DMS 273 treated with DMSO at 0.1 percent for 48 hours (cell line): Measurements from ENCODE around the gene LYZL6.

Experiments
- DNase-seq: peaks from one replicate; lab custom pipeline; 2025; lab: John Stamatoyannopoulos, UW

The LYZL6 gene, protein sequence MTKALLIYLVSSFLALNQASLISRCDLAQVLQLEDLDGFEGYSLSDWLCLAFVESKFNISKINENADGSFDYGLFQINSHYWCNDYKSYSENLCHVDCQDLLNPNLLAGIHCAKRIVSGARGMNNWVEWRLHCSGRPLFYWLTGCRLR

DNA sequence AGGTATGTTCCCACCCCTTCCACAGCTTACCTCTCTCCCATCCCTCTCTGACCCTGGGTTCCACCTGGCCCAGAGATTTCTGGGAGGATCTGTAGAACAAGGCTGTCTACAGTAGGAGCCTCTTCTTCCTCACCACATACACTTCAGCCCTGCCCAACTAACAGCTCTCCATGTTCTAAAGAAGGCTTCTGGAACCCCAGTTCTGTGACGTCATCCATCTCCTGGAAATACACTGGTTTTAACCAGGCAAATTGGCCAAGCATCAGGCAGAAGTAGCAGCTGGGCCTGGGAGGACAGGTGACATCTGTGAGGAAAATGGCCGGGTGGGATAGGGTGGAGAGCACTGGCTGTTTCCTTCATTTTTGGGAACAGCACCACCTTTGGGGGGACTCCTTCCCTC is at the start of gene LYZL6:
Gene LYZL6, minus strand, starts transcription at position 177 of the 400 bp plus-strand sequence. CDS start 4,357 bp downstream, outside the sequence.
- DNase-seq = no peak

DNA sequence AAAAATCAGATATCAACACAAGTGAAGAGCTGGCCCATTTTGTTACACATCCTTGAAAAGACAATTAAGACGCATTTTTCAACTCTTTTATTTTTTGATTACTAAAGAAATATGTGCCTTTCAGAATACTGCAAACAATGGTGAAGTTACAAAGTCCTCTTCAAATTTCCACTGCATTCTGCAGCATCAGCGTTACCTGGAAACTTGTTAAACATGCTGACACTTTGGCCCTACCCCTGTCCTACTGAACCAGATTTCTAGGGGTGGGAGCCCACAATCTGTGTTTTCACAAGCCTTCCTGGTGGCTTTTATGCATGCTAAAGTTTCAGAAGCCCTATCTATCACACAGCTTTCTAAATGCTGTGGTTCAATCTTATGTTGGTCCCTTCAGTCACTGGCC is 47.6 kb upstream of the LYZL6 start:
- DNase-seq = no peak

DNA sequence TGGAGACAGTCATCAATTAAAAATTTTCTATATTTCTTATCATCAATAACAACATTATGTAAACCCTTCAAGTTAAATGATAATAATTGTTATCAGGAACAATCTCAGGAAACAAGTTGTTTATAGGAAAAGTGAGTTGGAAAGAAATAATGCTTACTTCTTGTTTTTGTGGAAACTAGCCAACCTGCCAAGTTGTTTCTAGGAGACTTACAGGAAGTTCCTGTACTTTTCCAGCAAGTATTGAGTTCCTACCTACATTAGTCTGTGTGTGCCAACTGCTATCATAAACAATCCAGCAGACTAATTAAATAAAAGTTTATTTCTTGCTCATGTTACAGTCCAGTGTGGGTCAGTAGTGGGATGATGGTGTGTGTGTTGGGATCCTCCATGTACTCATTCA is 44.7 kb upstream of the LYZL6 start:
- no peak for DNase-seq

DNA sequence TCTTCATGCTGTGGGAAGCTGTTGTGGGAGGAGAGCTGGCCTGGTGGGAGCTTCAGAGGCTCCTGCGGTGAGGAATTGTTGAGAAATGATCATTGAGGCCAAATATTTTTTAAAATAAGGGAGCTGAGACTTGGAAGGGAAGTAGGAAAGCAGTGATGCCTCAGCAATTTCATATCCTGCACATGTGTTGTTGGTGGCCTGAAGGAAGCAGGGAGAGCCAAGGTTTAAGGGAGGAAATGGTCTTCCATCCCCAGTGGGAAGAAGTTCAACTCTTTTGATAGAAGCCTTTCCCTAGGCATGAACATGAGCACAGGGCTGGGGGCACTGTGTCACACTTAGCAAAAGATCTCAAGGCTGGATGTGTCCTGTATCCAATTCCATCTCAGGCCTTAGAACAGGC is 43.1 kb upstream of the LYZL6 start, which contains the start of gene CCL14:
Gene CCL14, minus strand, starts transcription at position 87 of the 400 bp plus-strand sequence. Its CDS starts 80 bp downstream, at position 7.
- DNase-seq = no peak

DNA sequence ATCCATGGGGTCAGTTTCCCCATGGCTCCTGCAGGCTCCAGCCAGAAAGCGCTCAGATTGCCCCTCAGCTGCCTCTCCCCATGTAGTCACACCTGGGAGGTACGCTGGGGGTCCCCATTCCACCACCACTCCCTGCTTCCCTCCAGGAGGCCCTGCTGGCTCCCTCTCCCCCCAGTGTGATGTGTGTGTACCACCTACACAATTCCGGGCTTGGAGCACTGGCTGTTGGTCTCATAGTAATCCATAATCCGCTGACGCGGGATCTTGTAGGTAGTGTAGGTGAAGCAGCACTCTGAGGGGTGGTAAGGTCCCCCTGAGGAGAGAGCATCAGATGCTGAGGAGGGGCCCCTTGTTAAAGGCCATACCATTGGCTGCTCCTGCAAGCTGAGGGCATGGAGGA is 40.6 kb upstream of the LYZL6 start:
- DNase-seq = no peak

DNA sequence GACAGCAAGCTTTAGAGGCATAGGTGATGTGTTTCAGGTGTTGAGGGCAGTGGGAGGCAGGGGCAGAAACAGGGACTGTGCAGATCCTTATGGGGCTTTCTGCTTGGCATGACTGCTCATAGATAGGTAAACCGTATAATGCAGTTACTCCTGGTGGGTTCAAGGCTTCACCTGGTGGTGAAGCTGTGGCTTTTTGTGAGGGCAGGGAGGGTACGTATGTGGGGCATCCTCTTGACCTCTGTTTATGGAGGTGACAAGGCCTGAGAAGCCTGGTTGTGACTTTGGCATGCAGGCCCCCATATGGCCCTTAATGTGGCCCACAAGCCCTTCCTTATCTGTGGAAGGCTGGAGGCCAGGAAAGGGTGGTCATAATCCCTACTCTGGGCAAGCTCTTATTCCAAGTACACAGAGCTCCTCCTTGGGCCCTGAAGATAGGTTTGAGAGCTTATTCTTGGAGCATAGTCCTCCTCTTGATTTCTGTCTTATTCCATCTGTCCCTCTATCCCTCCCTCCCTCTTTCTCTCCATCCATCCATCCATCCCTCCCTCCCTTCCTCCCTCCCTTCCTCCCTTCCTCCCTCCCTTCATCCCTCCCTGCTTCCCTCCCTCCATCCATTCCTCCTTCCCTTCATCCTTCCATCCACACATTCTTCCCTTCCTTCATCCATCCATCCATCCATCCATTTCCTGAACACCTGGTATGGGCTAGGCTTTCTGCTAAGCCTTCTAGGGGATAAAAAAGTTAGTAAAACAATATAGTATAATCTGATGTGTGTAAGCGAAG is 39.1 kb upstream of the LYZL6 start:
- no peak for DNase-seq

DNA sequence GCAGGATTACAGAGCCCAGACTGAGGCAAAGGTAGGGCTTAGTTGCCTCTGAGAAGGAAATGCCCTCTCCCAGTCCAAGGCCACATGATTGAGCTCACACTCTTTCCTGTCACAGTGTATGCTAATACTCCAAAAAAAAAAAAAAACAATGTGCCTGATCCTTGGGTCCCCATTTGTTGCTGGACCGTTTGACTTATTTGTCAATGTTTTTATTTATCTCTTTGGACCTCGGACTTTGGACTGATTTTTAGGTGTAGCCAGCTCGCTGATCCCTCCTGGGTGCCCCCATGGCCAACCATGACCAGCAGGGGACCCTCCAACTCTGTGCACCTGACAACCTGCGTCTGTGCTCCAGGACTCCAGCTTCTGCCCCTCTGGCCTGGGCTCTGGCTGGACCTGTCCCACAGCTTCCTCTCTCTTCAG is 38.4 kb upstream of the LYZL6 start:
- DNase-seq = no peak

DNA sequence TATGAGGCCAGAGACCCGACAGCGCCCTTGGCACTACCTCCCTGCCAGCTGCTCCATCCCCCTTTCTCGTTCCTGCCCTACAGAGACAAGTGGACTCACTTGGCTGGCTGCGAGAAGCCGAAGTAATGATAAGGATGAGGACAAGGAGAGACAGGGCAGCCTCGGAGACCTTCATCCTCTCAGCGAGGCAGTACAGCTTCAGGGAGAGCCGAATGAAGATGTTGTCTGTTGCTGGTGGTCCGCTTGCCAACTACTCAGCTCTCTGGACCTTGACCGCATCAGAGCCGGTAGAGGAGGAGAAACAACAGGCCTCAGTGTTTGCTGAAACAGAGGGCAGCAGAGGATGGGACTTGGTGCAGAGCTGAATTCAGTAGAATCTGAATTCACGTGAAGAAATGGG is 37.7 kb upstream of the LYZL6 start, which contains the start of gene CCL16:
Gene CCL16, minus strand, starts transcription at position 252 of the 400 bp plus-strand sequence. Its CDS starts 77 bp downstream, at position 175.
- no peak for DNase-seq

DNA sequence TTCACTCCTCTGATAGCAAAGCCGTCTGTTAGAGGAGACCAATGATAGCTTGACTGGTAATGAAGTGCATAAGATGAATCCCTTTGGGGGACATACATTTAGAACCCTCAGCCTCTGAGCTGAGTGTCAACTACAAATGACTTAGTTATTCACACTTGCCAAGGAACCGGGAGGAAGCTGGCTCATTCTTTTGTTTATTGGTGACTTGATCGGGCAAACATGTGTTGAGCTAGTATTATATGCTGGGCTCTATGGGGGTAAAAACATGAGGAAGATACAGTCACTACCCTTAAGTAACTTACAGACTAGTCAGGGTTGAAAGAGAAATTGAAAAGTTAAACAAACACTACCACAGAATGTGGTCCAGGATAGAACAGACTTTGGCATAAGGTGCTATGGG is 34.8 kb upstream of the LYZL6 start:
- DNase-seq = no peak

DNA sequence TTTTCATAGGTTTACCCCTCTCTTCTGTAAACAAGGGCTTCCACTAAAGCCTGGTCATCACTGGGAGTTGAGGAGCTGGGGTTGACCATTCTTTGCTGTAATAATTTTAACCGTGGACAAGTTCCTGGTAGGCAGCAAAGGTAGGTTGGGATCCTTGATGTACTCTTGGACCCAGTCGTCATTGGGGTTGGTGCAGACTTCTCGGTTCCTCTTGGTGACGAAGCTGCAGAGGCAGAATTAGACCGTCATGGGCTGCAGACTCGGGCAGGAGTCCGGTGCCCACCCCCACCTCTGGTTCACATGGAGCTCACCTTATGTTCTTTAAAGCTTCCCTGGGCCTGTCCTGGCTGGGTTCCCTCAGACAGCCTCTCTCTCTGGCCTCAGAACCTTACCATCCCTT is 34.0 kb upstream of the LYZL6 start:
- DNase-seq = no peak

DNA sequence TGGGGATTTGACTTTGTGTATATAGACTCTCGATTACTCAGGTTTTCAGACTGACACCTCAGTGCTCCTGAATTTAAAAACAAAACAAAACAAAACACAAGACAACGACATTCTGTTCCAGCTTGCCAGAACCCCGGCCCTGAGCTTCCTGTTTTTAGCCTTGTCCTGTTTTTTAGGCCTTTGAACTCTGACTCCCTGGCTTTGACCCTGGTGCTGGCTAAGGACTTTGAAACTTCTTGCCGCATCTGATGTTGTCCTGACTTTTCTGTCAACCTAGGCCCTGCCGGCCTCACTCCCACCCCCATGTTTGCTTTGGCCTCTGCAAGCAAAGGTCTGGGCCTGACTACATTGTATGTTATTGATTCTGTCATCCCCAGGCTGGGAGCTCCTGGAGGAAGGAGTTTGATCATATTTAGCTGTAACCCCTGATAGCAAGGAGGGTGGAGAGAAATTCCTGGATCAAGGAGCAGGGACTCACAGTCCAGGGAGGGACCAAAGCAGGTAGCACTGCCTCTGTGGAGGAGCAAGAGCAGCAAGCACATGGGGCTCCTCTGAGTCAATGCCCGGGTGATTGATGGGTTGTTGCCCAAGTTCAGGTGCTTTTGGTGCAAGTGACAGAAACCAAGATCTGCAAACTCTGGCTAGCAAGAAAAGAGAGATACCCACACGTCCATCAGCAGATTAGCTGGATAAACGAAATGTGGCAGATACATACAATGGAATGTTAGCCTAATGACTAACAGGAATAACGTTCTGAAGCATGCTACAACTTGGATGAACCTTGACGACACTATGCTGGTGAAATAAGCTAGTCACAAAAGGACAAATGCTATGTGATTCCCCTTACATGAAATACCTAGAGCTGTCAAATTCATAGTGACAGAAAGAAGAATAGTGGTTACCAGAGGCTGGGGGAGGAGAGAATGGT is 30.1 kb upstream of the LYZL6 start:
- DNase-seq = no peak

DNA sequence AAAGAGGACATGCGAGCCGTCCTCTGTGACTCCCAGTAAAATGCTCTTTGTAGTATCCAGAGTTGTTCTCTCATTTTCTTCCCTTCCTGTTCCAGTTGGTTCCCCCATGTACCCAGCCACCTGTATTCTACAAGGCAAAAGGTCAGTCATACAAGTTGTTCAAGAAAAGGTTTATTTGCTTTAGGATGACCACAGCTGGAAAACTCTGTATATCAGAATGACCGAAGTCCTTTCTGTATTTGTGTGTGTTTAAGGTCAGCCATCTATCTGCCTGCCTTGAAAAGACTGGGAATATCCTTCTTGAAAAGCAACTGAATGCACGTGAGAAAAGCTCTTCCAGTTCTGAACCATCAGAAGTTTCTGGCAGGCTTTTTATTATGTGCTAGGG is 29.4 kb upstream of the LYZL6 start:
- no peak for DNase-seq

DNA sequence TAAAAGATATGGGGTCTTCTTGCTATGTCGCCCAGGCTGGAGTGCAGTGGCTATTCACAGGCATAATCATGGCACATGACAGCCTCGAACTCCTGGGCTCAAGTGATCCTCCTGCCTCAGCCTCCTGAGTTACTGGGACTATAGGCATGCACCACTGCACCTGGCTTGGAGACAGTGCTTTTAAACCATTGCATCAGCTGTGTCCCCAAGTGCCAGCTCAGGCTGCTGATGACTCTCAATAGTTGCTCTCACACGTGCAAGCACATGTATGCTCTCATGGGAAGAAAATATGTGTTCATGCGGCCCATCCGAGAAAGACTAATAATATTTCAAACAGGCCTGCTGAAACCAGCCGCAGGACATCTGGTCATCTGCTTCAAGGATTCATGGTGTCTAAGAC is 29.0 kb upstream of the LYZL6 start:
- no peak for DNase-seq

DNA sequence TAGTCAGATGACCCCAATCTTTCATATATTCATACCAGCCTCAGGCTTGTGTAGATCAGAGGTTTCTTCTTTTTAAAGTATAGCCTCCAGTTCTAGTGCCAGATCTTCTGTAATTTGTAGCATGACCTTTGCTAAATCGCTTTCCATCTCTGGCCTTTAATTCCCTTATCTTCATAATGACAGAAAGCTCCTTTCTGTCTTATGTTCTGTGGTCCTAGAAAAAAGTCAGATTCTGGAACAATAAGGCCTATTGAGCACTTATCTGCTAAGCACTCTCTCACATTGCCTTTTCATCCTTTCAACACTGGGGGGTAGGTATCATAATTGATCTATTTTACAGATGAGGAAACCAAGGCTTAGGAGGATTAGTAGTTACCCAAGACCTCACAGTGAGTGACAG is 28.6 kb upstream of the LYZL6 start:
- no peak for DNase-seq

DNA sequence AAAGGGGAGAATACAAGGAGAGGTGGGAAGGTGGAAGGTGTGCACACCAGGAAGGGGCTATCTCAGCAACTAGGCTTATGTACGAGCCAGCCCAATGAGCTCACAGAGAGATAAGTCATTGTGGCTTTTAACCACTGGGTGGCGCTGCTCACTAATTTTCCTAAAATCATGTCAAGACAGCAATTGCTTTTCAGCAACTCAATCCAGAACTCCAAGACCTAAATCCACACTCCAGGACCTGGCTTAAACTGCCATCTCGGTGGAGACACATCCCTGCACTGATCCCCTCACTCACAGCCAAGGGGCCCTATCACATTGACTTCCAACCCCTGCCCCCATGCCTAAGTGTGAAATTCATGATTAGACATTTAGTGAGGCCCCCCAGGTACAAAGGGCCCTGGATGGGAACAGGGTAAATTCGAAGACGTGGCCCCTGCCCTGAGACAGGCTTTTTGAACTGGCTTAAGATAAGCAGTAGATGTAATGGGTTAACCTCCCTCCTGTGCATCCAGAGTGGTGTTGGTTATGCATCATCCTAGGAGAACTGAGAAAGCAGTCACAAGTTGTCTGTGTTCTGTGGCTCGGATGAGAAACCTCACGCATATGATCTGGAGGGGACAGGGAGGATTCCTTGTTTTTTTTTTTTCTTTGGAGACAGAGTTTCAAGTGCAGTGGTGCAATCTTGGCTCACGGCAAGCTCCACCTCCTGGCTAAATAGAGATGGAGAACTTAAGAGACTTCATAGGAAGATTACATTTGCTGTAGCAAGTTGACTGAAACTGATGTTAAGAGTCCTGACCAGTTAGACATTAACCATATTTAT is 26.3 kb upstream of the LYZL6 start:
- peak; percentile 30 for DNase-seq

DNA sequence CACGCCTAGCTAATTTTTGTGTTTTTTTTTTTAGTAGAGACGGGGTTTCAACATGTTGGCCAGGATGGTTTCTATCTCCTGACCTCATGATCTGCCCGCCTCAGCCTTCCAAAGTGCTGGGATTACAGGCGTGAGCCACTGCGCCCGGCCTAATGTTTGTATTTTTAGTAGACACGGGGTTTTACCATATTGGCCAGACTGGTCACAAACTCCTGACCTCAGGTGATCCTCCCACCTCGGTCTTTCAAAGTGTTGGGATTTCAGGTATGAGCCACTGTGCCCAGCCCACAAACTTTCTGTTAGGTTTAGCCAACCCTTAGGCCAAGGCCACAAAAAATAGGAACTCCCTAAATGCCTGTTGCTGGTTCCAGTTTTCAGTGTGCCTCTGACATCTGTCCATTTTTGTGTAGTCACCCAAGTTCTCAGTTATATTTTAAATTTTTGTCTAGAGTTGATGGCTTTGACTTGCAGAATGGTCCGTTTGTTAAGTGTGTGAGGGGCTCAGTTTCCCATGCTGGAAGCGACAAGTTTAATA is 25.1 kb upstream of the LYZL6 start:
- no peak for DNase-seq

DNA sequence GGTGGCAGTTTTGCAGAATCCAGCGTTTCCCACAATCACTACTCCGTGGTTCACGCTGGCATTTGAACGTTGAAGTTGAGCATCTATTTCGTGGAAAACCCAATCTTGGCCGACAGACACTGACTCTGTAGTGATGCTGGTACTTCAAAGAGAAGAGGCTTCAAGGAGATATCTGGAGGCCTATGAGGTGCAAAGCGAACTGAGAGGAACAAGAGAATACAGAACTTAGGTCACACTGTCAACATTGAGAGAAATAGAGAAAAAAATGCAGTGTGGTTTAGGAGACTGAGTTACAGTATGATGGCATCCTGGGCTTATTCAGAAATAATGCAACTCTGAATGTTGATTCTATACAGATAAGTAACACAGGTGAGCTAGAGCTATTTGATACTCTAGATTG is 21.8 kb upstream of the LYZL6 start:
- no peak for DNase-seq

DNA sequence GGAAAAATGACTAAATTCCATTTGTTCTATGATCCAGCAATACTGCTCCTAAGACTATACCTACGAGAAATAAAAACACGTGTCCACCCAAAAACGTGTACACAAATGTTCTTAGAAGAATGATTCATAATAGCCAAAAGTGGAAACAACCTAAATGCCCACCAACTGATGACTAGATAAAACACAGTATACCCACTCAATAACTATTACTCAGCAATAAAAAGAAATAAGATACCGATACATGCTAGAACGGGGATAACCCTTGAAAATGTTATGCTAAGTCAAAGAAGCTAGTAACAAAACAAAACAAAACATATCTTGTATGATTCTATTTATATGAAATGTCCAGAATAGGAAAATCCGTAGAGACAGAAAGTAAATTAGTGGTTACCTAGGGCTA is 20.1 kb upstream of the LYZL6 start:
- no peak for DNase-seq

DNA sequence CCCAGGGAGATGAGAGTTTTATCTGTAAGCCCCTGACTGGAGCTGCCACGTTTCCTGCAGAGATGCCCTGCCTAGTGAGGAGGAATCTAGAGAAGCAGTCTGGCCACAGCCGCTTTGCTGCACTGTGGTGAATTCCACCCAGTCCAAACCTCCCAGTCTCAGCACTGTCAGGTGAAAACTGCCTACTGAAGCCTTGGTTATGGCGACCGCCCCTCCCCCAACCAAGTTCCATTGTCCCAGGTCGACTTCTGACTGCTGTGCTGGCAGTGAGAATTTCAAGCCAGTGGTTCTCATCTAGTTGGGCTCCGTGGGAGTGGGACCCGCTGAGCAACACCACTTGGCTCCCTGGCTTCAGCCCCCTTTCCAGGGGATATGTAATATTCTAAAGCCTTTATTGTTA is 10.2 kb upstream of the LYZL6 start:
- no peak for DNase-seq

DNA sequence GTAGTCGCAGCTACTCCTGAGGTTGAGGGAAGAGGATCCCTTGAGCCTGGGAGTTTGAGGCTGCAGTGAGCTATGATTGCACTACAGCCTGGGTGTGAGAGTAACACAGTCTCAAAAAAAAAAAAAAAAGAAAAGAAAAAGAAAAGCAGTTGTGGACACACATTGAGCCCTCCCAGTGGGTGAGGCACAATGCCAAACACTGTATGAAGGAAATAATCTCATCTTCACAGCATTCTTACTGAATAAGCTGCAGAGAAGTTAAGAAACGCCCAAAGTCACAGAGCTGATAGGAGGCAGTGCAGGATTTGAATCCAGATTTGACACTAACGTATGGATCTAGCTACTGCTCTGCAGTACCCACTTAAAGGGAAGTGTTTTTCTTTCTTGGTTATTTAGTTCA is 5.9 kb upstream of the LYZL6 start:
- DNase-seq = no peak

DNA sequence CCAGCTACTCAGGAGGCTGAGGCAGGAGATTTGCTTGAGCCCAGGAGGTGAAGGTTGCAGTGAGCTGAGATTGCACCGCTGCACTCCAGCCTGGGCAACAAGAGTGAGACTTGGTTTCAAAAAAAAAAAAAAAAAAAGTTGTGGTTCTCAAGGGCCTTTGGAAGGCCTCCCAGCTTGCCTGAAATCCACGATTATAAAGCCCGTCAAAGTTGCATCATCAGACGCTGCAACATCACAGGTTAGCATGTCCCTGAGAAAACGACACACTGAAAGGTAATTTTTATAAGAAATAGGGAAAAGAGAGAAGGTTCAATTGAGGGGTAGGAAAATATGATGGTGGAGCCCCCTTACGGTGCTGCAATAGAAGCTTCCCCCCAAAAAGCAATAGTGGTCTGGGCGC is 4.6 kb upstream of the LYZL6 start:
- DNase-seq = no peak
